DMS79 treated with DMSO at 0.1 percent for 48 hours (cell line): ENCODE results near the gene APOB.

ENCODE experiments used
- DNase-seq: peaks from one replicate; lab custom pipeline; 2025; lab: John Stamatoyannopoulos, UW

APOB gene

GRCh38 chr2:21019000-21019677 lies 24.7 kb downstream of the APOB start:
- no peak for DNase-seq

GRCh38 chr2:21018290-21018689 lies 25.6 kb downstream of the APOB start:
- DNase-seq = no peak

GRCh38 chr2:21017748-21018276 lies 26.1 kb downstream of the APOB start:
- DNase-seq = no peak

- no peak for DNase-seq
Measured at GRCh38 chr2:21015281-21015645, 28.6 kb downstream of the APOB start.

GRCh38 chr2:21014364-21015280 lies 29.3 kb downstream of the APOB start:
- no peak for DNase-seq

- no peak for DNase-seq
Measured at GRCh38 chr2:21013043-21013816, 30.6 kb downstream of the APOB start.

- DNase-seq = no peak
Measured at GRCh38 chr2:21012557-21012937, 31.3 kb downstream of the APOB start.

- no peak for DNase-seq
Measured at GRCh38 chr2:21011876-21012556, 31.9 kb downstream of the APOB start.

GRCh38 chr2:21011453-21011852 lies 32.4 kb downstream of the APOB start:
- no peak for DNase-seq

GRCh38 chr2:21010813-21011439 lies 32.9 kb downstream of the APOB start:
- DNase-seq = no peak

GRCh38 chr2:21009662-21010225 lies 34.1 kb downstream of the APOB start:
- DNase-seq = no peak

GRCh38 chr2:21008790-21009661 lies 34.8 kb downstream of the APOB start:
- DNase-seq = no peak

- no peak for DNase-seq
Measured at GRCh38 chr2:21008014-21008789, 35.7 kb downstream of the APOB start.

- no peak for DNase-seq
Measured at GRCh38 chr2:21007129-21008013, 36.5 kb downstream of the APOB start.

- no peak for DNase-seq
Measured at GRCh38 chr2:21006423-21007128, 37.3 kb downstream of the APOB start.

- DNase-seq = no peak
Measured at GRCh38 chr2:21005700-21006422, 38.0 kb downstream of the APOB start.
